HG03280 (cell line): ENCODE data around the gene ATP7B.

Experiments used
- ATAC-seq: cut with Tn5 transposase; IDR thresholded peaks from one replicate; pipeline ENCODE4 v1.9.1; 2021; ENCODE audit warnings: mild to moderate bottlenecking, moderate library complexity; ENCODE audit not compliant: unreplicated experiment

ATP7B gene

DNA sequence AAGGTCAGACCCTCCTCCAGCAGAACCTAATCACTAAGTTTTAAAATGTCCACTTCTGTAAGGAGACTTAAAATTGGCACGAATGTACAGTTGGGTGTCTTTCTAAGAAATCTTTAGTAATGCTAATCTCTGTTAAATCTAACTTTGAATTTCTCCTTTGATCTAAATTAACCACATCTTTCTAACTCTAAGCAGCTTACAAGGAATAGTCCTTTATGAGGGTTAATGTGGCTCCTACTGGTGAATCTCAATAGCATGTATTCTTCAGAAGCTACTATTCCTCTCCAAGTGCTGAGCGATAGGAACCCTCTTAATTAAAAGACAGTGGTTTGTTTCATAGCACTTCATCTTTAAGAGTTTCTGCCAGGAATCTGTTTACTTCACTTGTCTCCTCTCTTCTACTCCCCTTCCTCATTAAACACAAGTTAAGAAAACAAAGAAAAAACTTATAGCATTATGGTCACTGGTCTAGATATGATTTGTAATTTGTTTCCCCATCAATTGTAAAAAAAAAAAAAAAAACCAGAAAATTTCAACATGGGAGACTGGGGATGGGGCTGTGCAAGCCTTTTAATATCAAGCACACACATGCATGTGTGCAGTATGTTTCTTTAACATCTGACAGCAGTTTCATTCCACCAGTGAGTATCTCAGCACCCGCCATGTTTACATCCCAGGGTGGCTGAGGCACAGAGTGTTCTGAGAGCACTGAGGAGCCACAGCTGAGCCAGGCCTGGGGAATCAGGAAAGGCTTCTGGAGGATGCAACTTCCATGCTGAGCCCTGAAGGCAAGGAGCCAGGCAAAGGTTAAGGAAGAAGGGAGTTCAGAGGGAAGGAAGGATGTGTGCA, 57.7 kb downstream of the ATP7B start:
- no peak for ATAC-seq

DNA sequence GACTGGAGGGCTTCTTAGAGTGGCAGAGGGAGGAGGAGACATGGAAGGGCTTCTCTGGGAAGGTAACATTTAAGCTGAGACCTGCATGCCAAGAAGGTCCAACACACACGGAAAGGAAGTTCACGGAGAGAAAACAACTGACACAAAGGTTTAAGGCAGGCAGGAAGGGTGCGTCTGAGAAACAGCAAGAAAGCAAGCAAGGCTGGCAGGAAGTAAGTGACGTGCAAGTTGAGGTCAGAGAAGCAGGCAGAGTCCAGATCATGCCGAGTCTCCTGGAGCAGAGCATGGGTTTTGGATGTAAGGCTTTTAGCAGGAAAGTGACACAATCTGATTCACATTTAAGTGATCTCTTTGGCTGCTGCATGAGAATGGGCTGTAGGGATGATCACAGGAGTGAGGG, 60.5 kb downstream of the ATP7B start:
- ATAC-seq, result no peak

DNA sequence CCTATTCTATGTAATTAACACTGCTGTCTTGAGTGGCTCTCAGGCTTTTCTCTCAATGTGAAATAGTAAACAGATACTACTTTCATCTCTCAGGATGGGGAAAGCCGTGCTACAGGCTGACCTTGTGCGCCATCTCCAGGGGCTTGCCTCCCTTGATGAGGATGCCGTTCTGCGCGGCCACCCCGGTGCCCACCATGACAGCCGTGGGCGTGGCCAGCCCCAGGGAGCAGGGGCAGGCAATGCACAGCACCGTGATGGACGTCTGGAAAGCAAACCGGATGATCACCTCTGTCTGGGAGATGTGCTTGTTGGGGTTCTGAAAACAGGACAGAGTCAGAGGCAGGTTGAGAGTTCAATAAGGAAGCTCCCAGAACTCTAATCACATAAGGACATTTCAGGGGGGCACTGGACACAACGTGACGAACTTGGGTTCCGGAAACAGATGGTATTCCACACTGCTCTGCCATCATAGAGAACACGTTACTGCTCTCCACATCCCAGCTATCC, 65.0 kb downstream of the ATP7B start:
- no peak for ATAC-seq

- no peak for ATAC-seq
Measured at GRCh38 chr13:51945149-51945548, 66.1 kb downstream of the ATP7B start.

GRCh38 chr13:51944428-51944827, 66.8 kb downstream of the ATP7B start:
- ATAC-seq, result no peak

DNA sequence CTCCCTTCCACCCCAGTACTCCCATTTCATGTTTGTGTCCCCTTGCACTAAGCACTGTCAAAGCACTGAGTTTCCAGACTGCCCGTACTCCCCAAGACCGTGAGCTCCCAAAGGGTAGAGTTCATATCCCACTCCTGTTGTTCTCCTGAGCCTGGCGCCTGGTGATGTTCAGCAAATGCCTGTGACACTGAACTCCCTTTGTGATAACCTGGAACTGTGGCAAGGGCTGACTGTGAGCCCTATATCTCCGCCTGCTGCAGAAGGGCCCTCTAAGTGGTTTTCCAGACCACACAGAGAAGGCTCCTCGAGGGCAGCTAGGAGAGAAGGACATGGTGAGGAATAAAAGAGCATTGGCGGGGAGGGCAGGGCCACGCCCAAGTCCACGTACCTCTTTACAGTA, 67.5 kb downstream of the ATP7B start:
- no peak for ATAC-seq

GRCh38 chr13:51942189-51942588, 69.1 kb downstream of the ATP7B start:
- no peak for ATAC-seq

DNA sequence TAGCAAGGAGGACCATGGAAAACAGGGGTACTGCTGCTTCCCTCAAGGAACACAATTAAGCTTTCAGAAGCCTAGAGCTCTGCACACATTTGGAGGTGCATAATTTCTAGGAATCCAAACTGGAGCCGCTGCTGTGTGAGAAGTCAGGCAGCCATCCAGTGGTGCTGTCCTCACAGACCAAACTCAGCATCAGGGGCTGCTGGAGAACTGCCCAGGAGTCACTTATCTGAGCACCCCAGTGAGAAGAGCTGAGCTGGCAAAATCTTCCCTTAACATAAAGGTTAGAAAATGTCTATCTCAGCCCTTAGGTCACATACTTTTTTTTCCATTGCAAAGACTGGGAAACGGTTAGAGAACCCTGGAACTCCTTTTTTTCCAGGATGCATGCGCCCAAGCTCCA, 72.8 kb downstream of the ATP7B start:
- ATAC-seq, result no peak

- ATAC-seq, result no peak
Measured at GRCh38 chr13:51937320-51938290, 73.6 kb downstream of the ATP7B start.

DNA sequence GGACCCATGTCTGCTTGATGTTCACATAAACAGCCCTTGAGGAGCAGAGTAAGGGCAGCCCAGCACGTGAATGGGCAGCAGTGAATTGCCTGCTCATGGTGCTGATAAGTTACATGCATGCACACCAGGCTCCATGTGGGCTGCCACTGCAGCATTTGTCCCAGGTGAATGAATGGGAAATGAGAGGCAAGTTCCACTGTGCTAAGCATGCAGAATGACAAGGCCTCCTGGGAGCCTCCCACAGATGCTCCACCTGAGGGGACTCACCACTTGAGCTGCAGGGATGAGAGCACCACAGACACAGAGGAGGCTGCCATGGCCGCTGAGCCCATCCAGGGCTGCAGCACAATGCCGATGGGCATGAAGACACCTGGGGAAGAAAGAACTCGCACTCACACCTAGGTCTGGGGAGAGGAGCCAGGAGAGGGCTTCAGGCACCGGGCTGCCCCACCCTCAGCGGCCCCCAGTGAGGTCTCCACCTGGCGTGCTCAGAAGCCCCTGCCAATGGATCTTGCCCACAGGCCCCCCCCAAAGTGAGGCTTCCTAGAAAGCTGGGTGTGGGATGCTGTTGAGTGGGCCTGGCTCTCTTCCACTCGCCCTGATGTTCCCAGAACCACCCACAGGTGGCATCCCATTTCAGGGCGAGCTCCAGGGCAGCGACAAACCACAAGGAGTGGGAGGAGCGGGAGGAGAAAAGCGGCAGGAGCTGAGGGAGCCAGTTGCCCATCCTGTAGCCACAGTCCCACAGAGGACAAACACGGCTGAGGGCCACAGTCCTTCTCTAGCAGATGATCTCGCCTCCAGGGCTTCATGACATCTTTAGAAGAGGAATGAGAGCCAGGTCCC, 75.7 kb downstream of the ATP7B start:
- no peak for ATAC-seq

- ATAC-seq, result no peak
Measured at GRCh38 chr13:51934461-51935087, 76.7 kb downstream of the ATP7B start.

GRCh38 chr13:51933466-51934058, 77.7 kb downstream of the ATP7B start:
- no peak for ATAC-seq

DNA sequence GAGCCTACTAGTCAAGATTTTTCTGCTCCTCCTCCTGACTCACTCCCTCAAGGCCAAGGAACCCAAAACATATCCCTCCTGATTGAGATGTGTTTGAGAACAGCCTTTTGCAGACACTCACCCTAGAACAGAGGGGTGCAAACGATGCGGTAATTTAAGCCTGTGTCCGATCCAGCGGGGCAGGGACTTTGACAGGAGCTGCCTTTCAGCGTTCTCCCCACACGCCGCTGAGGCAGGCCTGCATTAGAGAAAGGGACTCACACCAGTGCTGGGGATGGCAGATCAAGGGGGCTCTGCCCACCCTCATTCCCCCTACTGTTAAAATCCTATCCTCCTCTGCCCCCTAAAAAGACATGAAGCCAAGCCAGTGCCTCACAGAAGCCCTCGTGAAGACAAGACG, 79.0 kb downstream of the ATP7B start:
- ATAC-seq, result no peak

DNA sequence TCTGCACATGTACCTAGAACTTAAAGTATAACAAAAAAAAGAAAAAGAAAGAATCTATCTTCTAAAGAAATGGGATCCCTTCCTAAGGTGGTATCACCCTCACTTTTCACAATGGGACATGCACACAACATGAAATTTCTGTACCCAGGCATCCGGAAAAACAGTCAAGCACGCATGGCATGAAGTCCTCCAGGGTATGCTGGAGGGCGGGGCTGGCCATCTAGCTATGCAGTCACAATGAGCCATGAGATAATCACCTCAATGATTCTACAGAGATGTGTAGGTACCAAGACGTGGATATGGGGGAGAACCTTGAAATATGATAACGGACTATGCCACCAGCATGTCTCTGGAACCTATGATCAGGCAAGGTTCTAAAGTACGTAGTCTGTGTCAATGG, 79.6 kb downstream of the ATP7B start:
- ATAC-seq, result no peak

- ATAC-seq, result no peak
Measured at GRCh38 chr13:51929699-51930098, 81.6 kb downstream of the ATP7B start.

DNA sequence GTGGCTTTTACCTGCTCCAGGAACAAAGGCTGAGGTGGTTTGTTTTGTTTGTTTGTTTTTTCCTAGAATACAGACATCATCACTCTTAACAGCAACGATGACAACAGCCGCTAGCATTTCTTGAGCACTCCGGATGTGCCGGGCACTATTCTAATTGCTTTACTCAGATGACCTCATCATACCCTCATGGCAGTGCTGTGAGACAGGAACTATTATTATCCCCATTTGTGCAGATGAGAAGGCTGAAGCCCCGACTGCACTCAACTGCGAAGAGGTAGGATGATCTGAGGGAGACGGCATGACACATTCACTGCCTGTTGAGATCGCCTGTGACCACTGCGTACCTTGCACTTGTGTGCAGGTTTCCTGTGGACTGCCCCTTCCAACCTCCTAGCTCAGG, 83.0 kb downstream of the ATP7B start:
- ATAC-seq, result no peak

DNA sequence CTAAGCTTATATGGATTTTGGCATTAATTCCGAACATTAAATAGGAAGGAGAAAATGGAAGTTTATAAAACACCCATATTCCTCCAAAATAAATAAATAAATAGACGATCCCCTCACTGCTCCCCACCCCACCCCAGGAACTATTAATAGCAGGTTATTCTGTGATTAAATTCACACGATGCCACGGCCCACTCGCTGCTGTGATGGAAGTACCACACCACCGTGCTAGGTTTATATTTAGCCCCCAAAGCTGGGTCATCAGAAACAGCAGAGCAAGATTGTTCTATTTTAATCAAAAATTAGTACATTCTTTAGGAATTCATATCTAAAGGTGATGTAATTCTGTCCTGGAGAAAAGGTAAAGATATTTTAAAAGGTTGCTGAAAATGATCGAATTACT, 84.1 kb downstream of the ATP7B start:
- no peak for ATAC-seq

- no peak for ATAC-seq
Measured at GRCh38 chr13:51926528-51926885, 84.7 kb downstream of the ATP7B start.

DNA sequence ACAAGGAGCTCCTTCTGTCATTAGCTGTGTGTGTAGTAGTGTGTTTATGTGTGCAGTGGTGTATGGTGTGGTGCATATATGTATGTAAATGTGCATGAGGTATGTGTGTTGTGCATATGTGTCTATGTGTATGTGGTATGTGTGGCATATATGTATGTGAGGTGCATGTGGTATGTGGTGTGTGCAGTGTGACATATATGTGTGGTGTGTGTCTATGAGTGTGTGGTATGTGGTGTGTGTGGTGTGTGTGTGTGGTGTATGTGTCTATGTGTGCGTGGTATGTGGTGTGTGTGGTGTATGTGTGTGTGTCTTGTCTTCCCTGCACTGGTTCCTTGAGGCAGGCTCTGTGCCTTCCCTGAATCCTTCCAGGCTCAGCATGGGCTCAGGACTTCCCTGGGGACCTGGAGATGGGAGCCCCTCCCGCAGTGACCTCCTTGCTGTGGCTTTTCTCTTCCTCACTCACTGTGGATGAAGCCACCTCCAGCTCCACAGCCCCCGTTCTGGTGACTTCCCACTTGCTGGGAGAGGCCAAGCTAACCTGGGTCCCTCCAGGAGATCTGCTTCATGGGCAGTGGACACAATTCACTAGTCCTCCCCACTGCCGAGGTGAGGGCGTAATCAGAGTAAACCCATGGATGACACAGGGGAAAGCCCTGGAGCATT, 85.3 kb downstream of the ATP7B start:
- no peak for ATAC-seq
